GM19023 (cell line): ENCODE results near the gene CKS1B.
A peak's percentile ranks its signal among the peaks of the same experiment; 100 is the strongest.

ENCODE experiments used
- ATAC-seq: cut with Tn5 transposase; IDR thresholded peaks from one replicate; pipeline ENCODE4 v1.9.1; 2021; ENCODE audit warnings: mild to moderate bottlenecking, moderate library complexity; ENCODE audit not compliant: unreplicated experiment

CKS1B gene

DNA sequence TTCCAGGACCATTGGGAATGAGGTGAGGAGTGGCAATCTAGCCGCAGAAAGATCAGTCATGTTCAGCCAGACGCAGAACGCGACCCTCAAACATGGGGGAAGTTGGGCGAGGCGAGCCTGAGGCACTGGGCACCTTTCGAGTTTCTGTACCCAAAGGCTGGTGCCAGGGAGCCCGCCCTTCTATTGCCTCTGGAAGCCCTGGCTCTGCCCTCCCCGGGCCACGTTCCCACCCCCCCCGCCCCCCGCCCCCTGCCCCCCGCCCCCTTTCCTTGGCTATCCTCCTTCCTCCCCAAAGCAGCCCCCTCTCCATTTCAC lies 25.9 kb downstream of the CKS1B start:
- no peak for ATAC-seq

DNA sequence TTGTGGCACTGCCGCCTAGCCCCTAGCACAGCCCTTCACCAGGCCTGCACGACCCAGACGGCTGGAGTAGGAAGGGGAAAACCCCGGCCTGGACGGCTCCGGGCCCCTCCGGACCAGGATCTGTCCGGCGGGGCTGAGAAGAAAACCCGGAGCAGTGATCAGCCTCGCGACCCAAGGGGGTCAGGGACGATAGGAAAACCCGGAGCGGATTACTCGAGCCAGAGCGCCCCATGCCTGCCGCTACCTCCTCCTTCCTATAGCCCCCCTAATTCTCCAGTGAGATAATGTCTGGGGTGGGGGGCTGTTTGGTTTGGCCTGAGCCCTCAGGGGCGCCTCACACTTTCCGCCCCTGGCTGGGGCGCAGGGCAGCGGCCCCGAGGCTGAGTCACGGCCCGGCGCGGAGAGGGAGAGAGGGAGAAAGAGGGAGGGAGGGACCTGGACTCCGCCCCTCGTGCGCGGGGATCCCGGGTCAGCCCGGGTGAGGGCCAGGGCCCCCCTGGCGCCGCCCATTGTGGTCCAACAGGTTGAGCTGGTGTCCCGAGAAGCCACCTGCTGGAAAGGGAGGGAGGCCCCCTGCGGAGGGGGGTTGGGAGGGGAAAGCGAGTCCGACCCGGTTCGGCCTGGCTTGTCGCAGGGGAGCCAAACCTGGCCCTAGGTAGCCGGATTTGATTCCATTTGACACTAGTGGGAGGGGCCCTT lies 26.4 kb downstream of the CKS1B start:
- ATAC-seq = peak; percentile 41

DNA sequence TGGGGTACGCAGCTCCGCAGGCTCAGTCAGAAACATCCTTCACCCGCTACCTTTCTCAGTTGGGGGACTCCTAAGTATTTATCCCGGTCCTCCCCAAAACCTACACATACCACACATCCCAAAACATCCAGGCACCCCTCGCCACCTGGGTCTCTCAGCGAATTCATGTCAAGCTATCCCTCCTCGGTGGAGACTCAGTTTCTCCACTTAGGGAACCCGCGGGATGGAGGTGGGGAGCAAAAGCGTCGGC lies 26.9 kb downstream of the CKS1B start:
- ATAC-seq = no peak

DNA sequence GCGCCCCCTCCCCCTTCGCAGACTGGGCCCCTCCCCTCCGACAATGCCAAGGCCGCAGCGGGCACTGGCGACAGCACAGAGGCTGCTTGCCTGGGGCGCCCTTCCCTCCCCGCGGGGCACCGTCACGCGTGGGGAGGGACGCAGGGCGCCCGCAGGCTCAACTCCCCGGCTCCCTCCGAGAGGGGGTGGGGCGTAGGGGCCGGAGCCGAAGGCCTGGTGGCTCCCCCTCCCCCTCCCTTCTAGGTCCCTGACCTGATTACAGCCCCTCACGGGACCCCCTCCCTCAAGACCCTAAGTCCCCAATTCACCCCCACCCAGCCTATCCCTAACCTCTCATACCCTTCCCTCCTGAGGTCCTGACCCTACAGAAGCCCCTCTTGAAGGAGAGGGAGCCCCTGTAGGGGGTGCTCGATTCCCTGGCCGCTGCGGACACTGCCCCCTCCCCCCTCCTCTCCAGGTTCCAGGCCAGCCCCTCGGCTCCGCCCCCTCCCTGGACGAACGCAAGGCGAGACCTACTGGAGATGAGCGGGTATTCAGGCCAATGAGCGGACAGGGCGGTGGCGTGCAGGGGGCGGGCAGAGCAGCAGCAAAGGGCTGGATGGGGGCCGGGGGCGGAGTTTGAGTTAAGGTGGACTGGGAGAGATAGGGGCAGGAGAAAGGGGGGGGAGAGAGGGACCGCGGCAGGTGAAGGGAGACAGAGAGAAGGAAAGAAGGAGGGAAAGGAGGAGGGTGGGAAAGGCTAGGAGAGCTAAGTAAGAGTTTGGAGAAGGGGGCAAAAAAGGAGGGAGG lies 27.4 kb downstream of the CKS1B start:
- ATAC-seq = peak; percentile 56

DNA sequence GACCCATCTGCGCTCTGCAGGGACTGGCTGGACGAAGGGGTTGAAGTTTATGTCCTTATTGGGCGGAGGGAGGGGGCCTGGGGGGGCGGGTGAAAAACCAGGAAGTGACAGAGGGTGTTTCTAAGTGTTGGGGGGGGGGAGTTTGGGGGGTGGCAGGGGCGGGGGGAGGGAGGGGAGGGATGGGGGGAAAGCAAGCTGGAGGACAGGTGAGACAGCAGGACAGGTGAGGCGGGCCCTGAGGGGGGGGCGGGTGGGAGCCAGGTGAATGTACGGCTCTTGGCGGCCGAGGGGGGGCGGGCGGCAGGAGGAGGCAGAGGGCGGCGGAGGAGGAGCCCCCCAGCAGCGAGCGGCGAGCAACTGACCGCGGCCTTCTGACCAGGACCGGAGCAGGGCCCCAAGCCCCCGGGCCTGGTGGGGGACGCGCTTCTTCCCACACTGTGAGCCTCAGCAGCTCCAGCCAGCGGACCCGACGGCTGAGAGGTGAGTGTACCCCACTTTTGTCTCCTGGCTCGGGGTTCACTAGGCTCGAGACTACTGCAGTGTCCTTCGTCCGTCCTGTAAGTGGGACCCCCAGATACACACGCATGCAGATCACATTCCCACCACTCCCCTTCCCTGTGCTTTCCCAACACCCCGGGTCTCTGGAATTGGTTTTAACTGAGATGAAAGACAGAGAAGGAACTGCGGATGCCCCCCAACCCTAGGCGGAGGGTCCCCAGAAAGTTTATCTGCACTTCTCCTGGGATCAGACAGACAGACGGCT lies 28.2 kb downstream of the CKS1B start, which contains the start of gene ZBTB7B:
ZBTB7B (plus strand) TSS at position 339 of the 763 bp plus-strand sequence. CDS start 11,859 bp downstream, outside the sequence.
- ATAC-seq = peak; percentile 5

DNA sequence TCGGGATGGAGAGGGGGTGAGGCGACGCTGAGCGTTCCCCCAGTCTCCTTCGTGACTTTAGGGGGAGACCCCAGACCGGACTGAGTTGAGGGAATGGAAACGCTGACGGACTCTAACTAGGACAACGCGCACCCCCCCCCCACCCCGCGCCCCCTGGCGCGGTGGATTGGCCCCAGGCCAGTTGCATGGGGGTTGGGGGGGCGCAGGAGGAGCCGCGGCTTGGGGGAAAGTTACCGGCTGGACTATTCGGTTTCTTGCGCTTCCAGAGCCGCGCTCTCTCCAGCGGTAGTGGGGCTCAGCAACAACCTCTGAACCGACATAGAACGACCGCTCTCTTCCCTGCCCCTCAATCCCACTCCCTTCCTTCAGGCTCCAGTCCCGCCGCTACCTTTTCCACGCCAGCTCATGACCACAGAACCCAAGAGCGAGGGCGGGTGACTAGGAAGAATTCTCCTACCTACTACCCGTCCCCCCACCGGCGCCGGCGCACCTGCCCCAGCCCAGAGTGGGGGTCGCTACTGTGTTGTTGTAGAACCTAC lies 28.8 kb downstream of the CKS1B start:
- ATAC-seq = no peak

DNA sequence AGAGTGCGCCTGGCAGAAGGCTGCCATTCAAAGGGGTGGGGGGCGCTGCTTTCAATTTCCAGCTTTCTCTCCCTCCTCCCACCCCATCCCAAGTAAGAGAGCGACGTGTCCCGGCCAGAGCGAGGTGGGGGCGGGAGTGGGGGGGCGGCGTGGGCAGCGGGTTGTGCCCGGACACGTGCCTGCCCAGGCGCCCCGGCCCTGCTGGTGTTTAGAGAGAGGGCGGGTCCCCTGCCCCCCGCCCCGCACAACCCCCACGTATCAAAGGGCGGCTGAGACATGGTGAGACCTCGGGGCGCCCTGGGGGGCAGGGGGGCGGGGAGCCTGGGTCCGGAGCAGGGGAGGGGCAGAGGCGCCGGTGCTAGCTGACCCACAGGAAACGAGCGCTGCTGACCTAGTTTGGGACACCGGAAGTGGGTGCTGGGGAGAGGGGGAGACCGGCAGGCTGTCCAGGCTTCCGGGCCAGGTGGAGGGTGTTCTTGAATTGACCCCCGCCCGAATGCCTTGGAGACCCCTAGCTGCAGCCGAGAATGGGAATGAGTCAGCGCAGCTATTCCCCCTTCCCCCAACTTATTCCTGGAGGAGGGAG lies 29.4 kb downstream of the CKS1B start:
- no peak for ATAC-seq

DNA sequence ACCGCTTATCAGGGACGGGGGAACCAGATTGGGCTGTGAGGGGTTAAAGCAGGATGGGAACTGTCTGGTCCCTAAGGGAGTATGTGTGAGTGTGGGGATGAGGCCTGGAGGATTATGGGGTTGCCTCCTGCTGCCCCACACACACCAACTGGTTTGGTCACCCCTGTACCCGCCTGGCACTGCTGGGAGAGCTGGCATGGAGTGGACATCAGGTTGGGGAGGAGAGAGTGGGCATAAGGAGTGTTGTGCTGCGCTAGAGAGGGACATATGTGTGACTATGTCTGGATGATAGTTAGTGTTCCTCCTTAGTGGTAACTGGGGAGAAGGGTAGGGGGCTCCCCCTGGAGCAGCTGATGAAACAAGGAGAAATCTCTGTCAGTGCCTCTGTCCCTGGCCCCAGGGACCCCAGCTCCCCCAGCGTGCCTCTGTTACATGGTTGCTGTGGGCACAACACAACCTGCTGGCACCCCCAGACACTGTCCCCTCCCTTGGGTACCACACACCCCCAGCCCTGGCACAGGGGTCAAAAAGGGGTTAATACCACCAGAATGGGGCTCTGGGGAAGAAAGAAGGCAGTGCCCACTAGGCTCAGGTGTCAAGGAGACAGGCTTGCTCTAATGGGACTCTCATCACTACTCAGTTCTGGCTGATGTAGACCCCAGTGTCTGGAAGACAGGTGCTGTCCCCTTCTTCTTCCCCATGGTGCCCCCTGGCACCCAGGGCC lies 30.0 kb downstream of the CKS1B start:
- no peak for ATAC-seq

DNA sequence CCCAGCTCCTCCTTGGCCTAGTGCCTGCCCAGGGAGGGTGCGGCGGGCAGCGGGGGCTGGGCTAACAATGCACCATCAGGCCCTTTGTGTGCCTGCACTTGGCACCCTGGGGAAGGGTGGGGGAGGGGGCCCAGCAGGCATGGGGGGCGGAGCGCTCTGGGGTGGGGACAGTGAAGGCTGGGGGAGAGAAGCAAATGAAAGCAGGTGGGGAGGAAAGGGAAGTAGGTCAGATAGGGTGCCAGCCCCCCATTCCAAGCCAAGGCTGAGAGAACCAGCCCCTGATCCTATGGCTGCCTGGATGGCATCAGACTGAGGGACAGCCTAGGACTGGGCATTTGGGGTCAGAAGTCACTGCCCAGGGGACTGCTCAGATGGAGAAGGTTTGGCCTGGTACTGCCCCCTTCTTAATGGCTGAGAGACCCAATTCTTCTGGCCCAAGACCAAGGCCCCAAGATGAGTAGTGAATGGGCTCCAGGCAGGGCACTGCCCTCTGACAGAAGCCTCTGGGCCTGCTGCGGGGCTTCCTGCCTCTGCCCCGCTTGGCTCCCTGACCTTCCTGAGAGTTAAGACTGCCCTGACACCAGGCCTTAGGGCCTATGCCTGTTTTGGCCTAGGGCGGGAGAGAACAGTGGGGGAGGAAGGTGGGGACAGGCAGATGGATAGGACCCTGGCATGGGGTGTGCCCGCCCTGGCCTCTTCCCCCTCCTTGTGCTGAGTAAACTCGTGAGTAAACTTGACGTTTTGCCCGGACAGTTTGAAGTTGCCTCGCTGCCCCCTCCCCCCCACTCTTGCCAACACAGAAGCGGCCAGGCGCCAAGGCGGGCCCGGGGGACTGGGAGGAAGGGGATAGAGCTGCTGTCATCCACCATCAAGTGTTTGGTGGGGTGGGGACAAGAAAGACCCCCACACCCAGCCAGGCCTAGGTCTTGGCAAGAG lies 30.9 kb downstream of the CKS1B start:
- ATAC-seq = no peak

DNA sequence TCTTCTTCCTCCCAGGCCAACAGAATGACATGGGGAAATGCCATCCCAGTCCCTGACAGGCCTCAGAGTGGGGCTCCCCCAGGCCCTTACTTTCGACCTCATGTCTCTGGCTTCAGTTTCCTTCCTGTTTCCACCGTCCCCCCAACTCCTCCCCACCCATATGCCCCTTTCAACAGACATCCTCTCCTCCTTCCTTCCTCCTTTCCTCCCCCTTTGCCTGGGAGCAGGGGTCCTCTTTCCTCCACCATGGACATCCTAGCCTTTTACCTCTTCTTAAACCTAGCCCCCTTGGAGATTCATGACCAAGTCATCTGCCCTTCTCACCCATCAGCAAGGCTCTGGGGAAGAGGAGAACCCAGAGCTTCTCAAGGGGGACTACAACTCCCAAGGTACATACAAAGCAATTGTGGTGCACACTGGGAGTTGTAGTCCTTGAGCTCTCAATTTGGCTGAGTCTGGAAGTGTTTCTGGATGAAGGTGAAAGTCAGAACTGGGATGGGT lies 32.2 kb downstream of the CKS1B start:
- ATAC-seq = no peak

DNA sequence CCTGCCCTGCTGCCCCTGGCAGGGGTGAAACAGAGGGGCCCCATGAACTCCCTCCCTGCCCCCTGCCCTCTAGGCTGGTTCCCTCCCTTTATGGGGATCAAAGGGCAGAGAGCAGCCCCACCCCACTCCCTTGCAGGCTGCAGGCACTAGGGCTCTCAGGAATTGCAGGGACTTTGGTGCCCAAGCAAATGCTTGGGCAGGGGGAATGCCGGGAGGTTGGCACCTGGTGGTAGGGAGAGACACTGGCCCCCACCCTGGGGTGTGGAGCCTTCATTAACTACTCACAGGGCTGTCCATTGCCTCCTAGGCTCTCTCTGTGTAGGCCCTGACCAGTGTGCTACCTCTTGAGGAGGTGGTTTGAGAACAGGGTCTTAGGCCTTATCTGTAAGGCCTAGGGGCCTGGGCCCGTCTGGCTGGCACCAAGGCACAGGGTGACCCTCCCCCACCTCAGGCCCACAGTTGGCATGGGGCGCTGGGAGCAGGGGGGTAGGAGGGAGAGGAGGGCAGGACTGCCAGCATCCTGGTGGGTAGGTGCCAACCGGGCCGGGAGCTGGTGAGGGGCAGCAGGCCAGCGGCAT lies 32.9 kb downstream of the CKS1B start:
- ATAC-seq = no peak

DNA sequence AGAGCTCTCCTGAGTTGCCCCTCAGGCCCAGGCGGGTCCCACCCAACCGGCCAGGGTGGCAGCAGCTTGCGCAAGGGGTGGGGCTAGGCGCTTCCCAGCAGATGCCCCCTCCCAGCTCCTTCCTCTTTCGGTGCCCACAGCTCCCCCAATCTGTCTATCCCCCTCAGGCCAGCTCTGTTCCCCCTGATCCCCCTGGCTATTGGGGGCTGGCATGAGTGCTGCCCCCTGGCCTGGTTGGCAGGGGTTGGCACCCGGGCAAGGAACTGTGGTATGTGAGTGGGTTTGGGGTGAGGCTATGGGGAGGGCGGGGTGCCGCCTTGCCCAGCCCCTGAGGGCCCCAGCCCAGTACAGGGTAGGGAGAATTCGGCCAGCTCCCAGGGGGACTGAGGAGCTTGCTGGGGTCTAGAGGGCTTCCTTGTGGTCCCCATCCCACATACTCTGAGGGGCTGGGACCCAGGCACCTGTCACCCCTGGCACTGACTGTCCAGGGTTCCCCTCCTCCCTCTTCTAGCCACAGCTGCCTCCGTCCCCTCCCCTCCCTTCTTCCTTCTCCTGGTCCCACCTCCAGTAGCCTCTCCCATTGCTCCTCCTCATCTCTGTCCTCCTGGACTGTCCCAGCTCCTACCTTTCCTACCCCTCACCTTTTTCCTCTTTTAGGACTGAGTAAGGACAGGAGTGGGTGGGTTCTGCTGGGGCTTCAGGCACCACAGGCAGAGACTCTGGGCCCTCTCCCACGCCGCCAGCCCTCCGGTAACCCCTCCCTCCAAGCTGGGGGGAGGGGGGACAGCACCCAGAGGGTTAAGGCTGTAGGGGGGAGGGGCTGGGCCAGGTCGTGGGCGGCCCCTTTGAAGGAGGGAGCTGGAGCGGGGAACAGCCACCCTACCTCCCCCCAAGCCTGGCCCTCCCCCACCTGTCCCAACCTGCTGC lies 33.8 kb downstream of the CKS1B start:
- no peak for ATAC-seq

DNA sequence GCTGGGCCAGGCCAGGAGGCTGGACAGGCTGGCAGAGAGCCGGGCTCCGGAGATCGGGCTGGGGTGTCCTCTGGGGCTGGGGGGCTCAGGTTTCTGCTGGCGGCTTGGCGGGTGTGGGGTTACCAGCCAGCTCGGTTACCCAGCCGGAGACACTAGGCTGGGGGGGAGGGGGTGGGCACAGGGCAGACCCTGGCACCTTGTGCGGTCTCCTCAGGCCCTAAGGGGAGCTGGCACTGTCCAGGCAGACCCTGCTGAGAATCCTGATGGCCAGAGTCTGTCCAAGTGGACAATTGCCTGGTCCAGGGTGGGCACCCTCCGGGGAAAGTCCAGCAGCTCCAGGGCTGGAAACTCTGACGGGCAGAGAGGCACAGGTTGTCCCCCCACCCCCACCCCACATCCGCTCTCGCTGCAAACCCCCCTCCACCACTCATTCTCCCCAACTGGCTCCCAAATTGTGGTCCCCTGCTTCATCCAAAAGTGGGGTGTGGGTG lies 34.8 kb downstream of the CKS1B start:
- no peak for ATAC-seq

DNA sequence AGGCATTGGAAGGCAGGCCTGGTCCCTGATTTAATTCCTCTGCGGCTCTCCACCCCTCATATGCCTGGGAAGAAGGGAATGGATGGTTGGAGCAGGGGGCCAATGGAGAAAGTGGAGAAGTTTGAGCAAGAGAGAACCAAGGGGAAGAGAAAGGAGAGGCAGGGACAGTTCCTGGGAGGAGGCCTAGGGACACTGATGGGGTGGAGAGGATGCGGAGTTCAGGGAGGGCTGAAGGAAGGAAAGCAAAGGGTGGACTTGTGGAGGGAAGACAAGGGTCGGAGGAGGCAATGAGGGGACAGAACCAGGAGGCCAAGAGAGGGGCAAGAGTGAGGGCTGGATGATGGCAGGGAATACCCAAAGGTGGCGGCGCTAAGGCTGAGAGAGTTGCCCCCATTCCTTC lies 35.3 kb downstream of the CKS1B start:
- ATAC-seq = no peak

DNA sequence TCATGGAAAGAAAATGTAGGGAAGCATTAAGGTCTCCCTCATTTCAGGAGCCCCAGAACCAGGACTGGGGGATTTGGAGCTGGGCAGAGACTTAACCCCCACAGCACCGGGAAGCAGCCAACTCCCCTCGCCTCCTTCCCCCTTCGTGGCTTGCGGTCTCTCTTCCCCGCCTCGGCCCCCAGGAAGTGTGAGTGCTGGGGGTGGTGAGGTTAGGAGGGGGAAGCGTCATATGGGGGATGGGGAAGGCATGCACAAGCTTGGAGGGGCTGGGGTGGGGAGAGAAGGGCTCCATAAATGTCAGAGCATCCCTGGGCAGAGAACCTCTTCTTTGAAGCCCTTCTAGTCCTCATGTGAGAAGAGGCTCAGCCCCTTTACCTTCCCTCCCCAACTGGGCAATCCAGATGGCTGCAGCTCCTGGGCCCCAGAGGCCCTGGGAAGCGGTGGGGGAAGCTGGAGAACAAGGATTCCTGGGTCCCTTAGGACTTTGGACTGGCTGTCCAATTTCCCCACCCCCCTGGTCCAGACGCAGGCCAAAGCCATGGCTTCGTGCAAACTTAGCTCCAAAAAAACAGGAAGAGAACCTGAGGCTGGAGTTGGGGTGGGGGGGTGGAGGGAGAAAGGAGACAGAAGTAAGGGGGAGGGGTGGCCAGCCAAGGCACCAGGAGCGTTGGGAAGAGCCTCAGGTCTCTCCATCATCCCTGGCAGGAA lies 35.9 kb downstream of the CKS1B start:
- no peak for ATAC-seq

DNA sequence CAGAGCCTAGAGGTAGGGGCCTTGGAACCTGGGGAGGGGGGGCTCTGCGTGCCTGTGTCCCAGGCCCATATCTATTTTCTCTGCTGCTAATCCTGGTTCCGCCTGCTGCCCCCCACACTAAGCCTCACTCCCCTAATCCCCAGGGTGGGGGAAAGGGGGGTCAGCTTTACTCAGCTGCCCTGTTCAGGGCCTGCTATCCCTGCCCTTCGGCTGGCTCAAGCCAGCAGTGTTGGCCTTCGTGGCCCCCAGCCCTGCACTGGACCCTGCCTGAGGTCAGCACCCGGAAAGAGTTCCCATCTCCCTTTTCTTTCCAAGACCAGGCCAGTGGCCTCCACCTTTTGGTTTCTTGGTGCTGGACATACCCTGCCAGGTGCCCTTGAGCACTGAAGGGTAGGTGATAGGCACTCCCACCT lies 36.5 kb downstream of the CKS1B start:
- ATAC-seq = no peak

DNA sequence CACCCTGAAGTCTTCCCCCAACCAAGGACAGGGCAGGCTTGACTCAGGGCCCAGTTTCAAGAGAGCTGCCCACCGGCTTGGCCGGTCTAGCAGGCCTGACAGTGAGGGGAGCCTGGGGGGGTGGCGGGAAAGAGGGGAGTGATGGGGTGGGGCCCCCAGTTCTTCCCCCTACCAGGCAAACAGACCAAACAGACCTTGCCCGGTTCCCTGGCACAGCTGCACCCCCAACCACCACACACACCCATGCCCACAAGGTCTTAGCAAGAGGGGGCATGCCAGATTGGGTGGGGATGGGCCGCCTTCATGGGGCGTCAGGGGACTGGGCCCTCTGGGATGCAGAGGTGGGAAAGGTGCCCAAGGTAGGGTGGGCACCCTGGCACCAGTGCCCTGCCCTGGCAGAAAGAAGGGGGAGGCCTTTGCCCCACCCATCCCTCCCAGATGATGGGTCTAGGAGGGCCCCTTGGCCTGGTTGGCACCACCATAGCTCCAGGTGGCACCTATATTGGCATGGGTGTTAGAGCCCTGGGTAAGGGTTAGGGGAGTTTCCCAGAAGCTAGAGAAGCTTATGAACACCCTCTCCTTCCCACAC lies 37.0 kb downstream of the CKS1B start:
- ATAC-seq = no peak
